T-helper 2 cell (primary cell): ENCODE results near the gene CACNA1A.
"Not testable (repeated sequence)": the region's sequence is repeated elsewhere in the genome, so short reads cannot be mapped to it uniquely, and the experiment has no call there.

Experiments used
- DNase-seq, 5 experiments: peaks; one replicate each; pipeline versions ENCODE4 v3.0.0 to v3.0.0-alpha.2; 2012 to 2022

CACNA1A gene

DNA sequence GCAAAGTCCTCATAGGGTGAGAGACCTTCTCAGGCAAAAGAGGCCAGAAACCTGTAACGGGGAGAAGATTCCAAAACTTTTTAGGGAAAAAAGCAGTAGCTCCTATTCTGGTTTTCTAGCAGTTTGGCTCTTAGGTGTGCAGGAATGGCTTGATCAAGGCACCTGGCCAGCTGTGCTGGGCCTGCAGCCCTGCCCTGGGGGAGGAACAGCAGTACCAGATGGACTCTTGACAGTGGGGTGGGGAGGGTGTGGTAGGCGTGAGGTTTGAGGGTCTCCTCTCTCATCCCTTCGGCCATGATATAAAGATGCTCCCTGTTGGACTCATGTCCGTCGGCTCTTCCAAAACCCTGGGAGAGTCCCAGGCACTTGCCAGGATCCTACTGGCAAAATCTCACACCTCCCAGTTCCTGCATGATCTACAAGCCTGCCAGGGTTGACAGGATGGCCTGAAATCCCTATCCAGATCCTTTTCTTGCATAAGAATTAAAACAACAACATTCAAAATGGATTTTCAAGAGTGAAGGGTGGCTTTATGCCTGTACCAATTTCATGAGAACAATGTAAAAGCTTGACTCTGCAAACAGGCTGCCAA is 235.7 kb downstream of the CACNA1A start:
- no peak for DNase-seq

DNA sequence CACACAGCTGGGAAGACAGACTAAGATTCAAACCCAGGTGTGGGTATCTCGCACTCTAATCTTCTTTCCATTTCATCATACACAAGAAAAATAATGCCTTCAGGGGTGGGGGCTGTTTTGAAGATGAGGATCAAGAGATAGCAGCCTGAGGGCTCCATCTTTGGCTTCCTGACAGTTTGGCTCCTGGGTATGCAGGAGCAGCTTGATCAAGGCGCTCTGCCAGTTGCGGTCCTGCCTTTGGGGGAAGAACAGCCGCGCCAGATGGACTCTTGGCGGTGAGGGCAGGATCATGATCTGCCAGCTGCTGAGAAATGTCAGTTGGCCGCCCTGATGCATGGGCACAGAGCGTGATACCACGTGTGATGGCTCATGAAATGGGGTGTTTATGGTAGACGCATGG is 236.9 kb downstream of the CACNA1A start:
- DNase-seq: no peak

GRCh38 chr19:13267889-13268288 is 238.4 kb downstream of the CACNA1A start:
- no peak for DNase-seq

- no peak for DNase-seq
These were observed 239.1 kb downstream of the CACNA1A start for GRCh38 chr19:13267131-13267530.

- DNase-seq: peak in 2 of 5 experiments; percentile 16 to 57
These were observed 243.8 kb downstream of the CACNA1A start for GRCh38 chr19:13262450-13262849.

GRCh38 chr19:13260883-13261653 is 245.2 kb downstream of the CACNA1A start:
- peak in 1 of 5 experiments; percentile 27 for DNase-seq

- no peak for DNase-seq
These were observed 249.4 kb downstream of the CACNA1A start for GRCh38 chr19:13256918-13257317.

GRCh38 chr19:13256398-13256797 is 249.9 kb downstream of the CACNA1A start:
- DNase-seq: not testable (repeated sequence)

- no peak for DNase-seq
These were observed 250.6 kb downstream of the CACNA1A start for GRCh38 chr19:13255719-13256059.

- DNase-seq: no peak
These were observed 251.1 kb downstream of the CACNA1A start for GRCh38 chr19:13255041-13255718.

- DNase-seq: no peak
These were observed 253.5 kb downstream of the CACNA1A start for GRCh38 chr19:13252569-13253335.

DNA sequence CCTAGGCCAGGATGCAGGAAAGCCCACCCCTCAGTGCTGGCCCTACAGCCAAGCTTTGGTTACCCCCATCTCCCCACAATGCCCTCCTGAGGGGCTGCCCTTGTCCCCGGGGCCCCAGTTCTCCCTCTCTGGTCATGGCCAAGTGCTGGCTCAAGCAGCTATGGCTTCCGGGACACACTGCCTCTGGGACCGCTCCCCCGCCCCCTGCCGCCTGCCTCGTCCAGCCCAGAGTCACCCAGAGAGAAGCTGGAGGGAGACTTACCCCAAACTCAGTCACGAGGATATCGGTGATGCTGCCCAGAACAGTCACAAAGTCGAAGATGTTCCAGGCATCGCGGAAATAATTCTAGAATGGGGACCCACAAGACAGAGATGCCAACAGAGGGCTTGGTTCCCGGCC is 261.4 kb downstream of the CACNA1A start:
- DNase-seq: no peak

- peak in 2 of 5 experiments; percentile 8 to 18 for DNase-seq
These were observed 264.8 kb downstream of the CACNA1A start for GRCh38 chr19:13241231-13242104.

GRCh38 chr19:13240312-13241022 is 265.8 kb downstream of the CACNA1A start:
- DNase-seq: no peak

DNA sequence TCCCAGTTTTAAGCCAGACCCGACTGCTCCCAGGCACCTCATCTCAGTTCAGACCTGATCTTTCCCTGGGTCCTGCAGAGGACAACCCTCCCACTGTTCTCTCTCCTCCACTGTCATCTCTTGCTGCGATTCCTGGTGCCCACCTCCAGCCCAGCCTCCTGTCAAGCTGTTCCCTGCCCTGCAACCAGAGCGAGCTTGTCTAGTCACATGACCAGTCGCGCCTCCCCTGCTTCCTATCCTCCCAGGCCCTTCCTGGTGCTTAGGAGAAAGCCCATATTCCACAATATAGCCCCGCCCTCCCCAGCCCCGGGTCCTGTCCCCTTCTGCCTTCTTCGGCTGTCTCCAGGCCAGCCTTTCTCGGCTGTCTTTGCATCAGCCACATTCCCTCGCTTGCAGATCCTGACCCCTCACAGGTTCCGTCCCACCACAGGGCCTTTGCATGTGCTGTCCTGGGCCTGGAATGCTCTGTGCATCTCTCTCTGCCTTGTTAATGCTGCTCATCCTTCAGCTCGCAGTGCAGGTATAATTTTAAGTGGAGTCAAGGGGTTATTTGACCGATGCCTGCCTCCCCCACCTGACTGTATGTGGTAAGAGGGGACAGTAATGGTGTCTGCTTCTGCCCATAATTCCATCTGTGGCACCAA is 267.3 kb downstream of the CACNA1A start:
- no peak for DNase-seq

- DNase-seq: peak in 4 of 5 experiments; percentile 23 to 75 (median 33)
These were observed 271.8 kb downstream of the CACNA1A start for GRCh38 chr19:13234518-13234917.

- no peak for DNase-seq
These were observed 274.6 kb downstream of the CACNA1A start for GRCh38 chr19:13231663-13232062.

GRCh38 chr19:13229246-13229645 is 277.0 kb downstream of the CACNA1A start:
- DNase-seq: no peak

- no peak for DNase-seq
These were observed 277.7 kb downstream of the CACNA1A start for GRCh38 chr19:13228561-13228960.

GRCh38 chr19:13226983-13227382 is 279.3 kb downstream of the CACNA1A start:
- no peak for DNase-seq
